K562 (cell line): Measurements from ENCODE around the gene CXCR5. TPM values are rescaled to one million over a fixed set of nuclear protein-coding genes. Genes with fewer than 3 reads are reported as not detected.
A peak's percentile ranks its signal among the peaks of the same experiment; 100 is the strongest.

Source experiments
- ATAC-seq: fragments of 200-7000 bp; cut with Tn5 transposase; 3 replicates; pipeline ENCODE4 v1.9.1; 2020; ENCODE audit warnings: moderate library complexity
- BruUV-seq: library from RNA; stranded (reverse); fragments of 400-500 nt; replicated peaks from 2 replicates; lab custom pipeline; 2021; lab: Mats Ljungman, UMichigan
- CTCF ChIA-PET: fragments of 300-600 bp; formaldehyde crosslinking; extraction: SDS; loops from one replicate; lab custom pipeline; 2021; ENCODE audit warnings: low intra/inter-chr PET ratio; lab: Yijun Ruan, JAX
- POLR2A ChIA-PET: fragments of 300-600, 350-650 bp; sonication (Branson Sonifier 250); formaldehyde crosslinking; extraction: SDS; loops from one replicate; lab custom pipeline; 2021; ENCODE audit warnings: antibody characterized with exemption, inconsistent platforms; lab: Yijun Ruan, JAX
- DNase-seq, 4 experiments: peaks; one replicate each; pipeline versions ENCODE4 v3.0.0 to v3.0.0-alpha.2; 2011 to 2018; ENCODE audit warnings: low spot score in 3 of 4, mixed read lengths in 3 of 4; ENCODE audit errors: extremely low read depth in 1 of 4
- FAIRE-seq: peaks from 2 replicates; lab custom pipeline; 2011; peaks lifted over from hg19 to GRCh38; lab: Jason Lieb, UNC
- H2AFZ ChIP-seq: 2 replicates; pipeline ENCODE4 v1.6.0; 2011; ENCODE audit warnings: low read depth, low read length, control low read depth, inconsistent platforms
- H3K27ac ChIP-seq: fragments of 200-600 bp; 3 replicates; pipeline ENCODE4 v1.8.0; 2011; ENCODE audit warnings: low read depth, mild to moderate bottlenecking, control low read depth, inconsistent platforms, low read length, moderate library complexity, mixed read lengths; ENCODE audit errors: extremely low read depth
- H3K27me3 ChIP-seq, 2 experiments: fragments of 300-600 bp in 1 of 2; 2 replicates in 1 of 2; 3 replicates in 1 of 2; pipeline versions ENCODE4 v1.6.0 to v1.8.0; 2011; ENCODE audit warnings: inconsistent platforms in 2 of 2, low read length in 2 of 2, mild to moderate bottlenecking in 1 of 2, mixed read lengths in 1 of 2, moderate library complexity in 1 of 2; ENCODE audit not compliant: control insufficient read depth in 2 of 2, insufficient read depth in 2 of 2
- H3K36me3 ChIP-seq: fragments of 300-600 bp; 3 replicates; pipeline ENCODE4 v1.8.0; 2011; ENCODE audit warnings: mild to moderate bottlenecking, low read length, inconsistent platforms; ENCODE audit not compliant: control insufficient read depth, insufficient read depth
- H3K4me1 ChIP-seq, 2 experiments: fragments of 200-600 bp in 1 of 2; replicated peaks in 1 of 2; 2 replicates in 1 of 2; 3 replicates in 1 of 2; pipeline versions ENCODE4 v1.5.1 to v1.8.0; 2011; ENCODE audit warnings: inconsistent platforms in 2 of 2, low read length in 2 of 2, mild to moderate bottlenecking in 1 of 2, mixed read lengths in 1 of 2, moderate library complexity in 1 of 2; ENCODE audit not compliant: control insufficient read depth in 2 of 2, insufficient read depth in 2 of 2
- H3K4me2 ChIP-seq: 2 replicates; pipeline ENCODE4 v1.6.1; 2011; ENCODE audit warnings: low read length, control low read depth, inconsistent platforms, mixed read lengths; ENCODE audit not compliant: insufficient read depth
- H3K4me3 ChIP-seq: fragments of 200-600 bp; sonication (generic), shearing (Covaris generic); 2 replicates; pipeline ENCODE4 v1.5.1; 2016; ENCODE audit warnings: control low read depth, inconsistent platforms
- H3K79me2 ChIP-seq: fragments of 200-600 bp; 3 replicates; pipeline ENCODE4 v1.8.0; 2011; ENCODE audit warnings: low read length, inconsistent platforms; ENCODE audit not compliant: control insufficient read depth, insufficient read depth
- H3K9ac ChIP-seq, 2 experiments: 2 replicates each; pipeline versions ENCODE4 v1.6.0 to v1.6.1; 2011; ENCODE audit warnings: low read depth in 2 of 2, low read length in 2 of 2, control low read depth in 1 of 2, inconsistent platforms in 1 of 2, mild to moderate bottlenecking in 1 of 2, mixed read lengths in 1 of 2; ENCODE audit not compliant: insufficient read depth in 1 of 2
- H3K9me1 ChIP-seq: one replicate; pipeline ENCODE4 v1.6.0; 2011; ENCODE audit warnings: inconsistent platforms, mild to moderate bottlenecking, low read length, moderate library complexity; ENCODE audit not compliant: control insufficient read depth, insufficient read depth
- H3K9me3 ChIP-seq: replicated peaks from 2 replicates; pipeline ENCODE4 v1.5.1; 2011; ENCODE audit warnings: low read depth, low read length, inconsistent platforms; ENCODE audit not compliant: control insufficient read depth, insufficient read depth
- H4K20me1 ChIP-seq: replicated peaks from 2 replicates; pipeline ENCODE4 v1.6.1; 2011; ENCODE audit warnings: low read length, inconsistent platforms, mixed read lengths; ENCODE audit not compliant: control insufficient read depth, insufficient read depth
- BRD9 ChIP-seq: fragments of 450-650 bp; IDR thresholded peaks from 2 replicates; pipeline ENCODE4 v1.6.1; 2018; ENCODE audit warnings: low read depth; ENCODE audit not compliant: partially characterized antibody
- IFI16 ChIP-seq: fragments of 250-450 bp; sonication (Bioruptor Pico); IDR thresholded peaks from 2 replicates; pipeline ENCODE4 v2.1.2; 2022; ENCODE audit warnings: mild to moderate bottlenecking, inconsistent platforms
- KAT2B ChIP-seq: IDR thresholded peaks from one replicate; pipeline ENCODE4 v1.6.1; 2012; ENCODE audit warnings: low read depth, mild to moderate bottlenecking, control low read depth, inconsistent platforms, low read length, moderate library complexity
- PHF8 ChIP-seq: fragments of 200-600 bp; sonication (generic); IDR thresholded peaks from 2 replicates; pipeline ENCODE4 v1.6.1; 2012; ENCODE audit warnings: mixed run types, mild to moderate bottlenecking, inconsistent platforms, low read length, moderate library complexity, borderline replicate concordance
- PTRF ChIP-seq: fragments of 450-650 bp; IDR thresholded peaks from 2 replicates; pipeline ENCODE4 v1.6.1; 2016; ENCODE audit warnings: mild to moderate bottlenecking, missing genetic modification characterization, missing compliant biosample characterization
- RAD51 ChIP-seq: fragments of 450-650 bp; IDR thresholded peaks from 2 replicates; pipeline ENCODE4 v1.7.1; 2016; ENCODE audit warnings: low read depth, mild to moderate bottlenecking, borderline replicate concordance
- TGIF2 ChIP-seq: sonication (generic); formaldehyde crosslinking; IDR thresholded peaks from 2 replicates; pipeline ENCODE4 v1.8.1; 2022; ENCODE audit warnings: mild to moderate bottlenecking, missing genetic modification reagents, moderate library complexity
- XRCC5 ChIP-seq: fragments of 200-400 bp; formaldehyde crosslinking; IDR thresholded peaks from 2 replicates; pipeline ENCODE4 v1.6.1; 2017; ENCODE audit warnings: low read depth, mild to moderate bottlenecking, low read length
- ZNF121 ChIP-seq: sonication (generic); formaldehyde crosslinking; conservative IDR thresholded peaks from 2 replicates; pipeline ENCODE4 v1.8.0; 2022; ENCODE audit warnings: missing genetic modification reagents
- ZNF316 ChIP-seq: fragments of 450-650 bp; IDR thresholded peaks from 2 replicates; pipeline ENCODE4 v1.6.1; 2016
- ZNF699 ChIP-seq: fragments of 250-450 bp; sonication (Bioruptor Pico); IDR thresholded peaks from 2 replicates; pipeline ENCODE4 v1.8.0; 2021; ENCODE audit warnings: mild to moderate bottlenecking, moderate library complexity; ENCODE audit not compliant: insufficient replicate concordance
- ZNF764 ChIP-seq: fragments of 250-450 bp; sonication (Bioruptor Pico); IDR thresholded peaks from 2 replicates; pipeline ENCODE4 v1.4.0; 2020; ENCODE audit warnings: low read depth, mild to moderate bottlenecking, moderate library complexity
- WGBS: fragments of 100-300 bp; shearing (Covaris generic); methylation state at CpG from one replicate; pipeline ENCODE4 v1.1.6; 2016; ENCODE audit warnings: low coverage, mixed read lengths; ENCODE audit not compliant: insufficient coverage; ENCODE audit errors: missing lambda C conversion rate; 5-methylcytosine and 5-hydroxymethylcytosine counted together
- in situ Hi-C: fragments of 300-500 bp; cut with MboI; formaldehyde crosslinking; loops from 4 replicates; pipeline ENCODE4 v1.15.0; 2018; ENCODE audit warnings: inconsistent platforms, mixed read lengths
- intact Hi-C: fragments of 100-400 bp; cut with micrococcal nuclease; formaldehyde crosslinking; loops from 2 replicates; pipeline ENCODE4 v1.14.2; 2022
- polyA plus RNA-seq, 8 experiments: library from polyadenylated mRNA; depleted of rRNA in 4 of 8; stranded (reverse) in 5 of 8; unstranded in 3 of 8; fragments of >200 nt; fragmentation: Nextera tagmentation in 2 of 8; fragmentation: Illumina TruSeq in 1 of 8; extraction: Ambion mirVana in 2 of 8; extraction: Trizol in 1 of 8; gene quantifications; 2 replicates each; pipeline versions ENCODE4 v1.2.1 to v1.2.3, GENCODE V29; 2011 to 2014; ENCODE audit warnings: inconsistent platforms in 1 of 8, missing spikeins in 1 of 8
- total RNA-seq, 7 experiments: library from RNA; depleted of rRNA in 6 of 7; stranded (reverse); fragments of >200 nt in 6 of 7; fragmentation: Illumina TruSeq in 2 of 7; extraction: Trizol in 2 of 7; gene quantifications; 2 replicates each; pipeline versions ENCODE4 v1.2.1 to v1.2.3, GENCODE V29; 2011 to 2021; ENCODE audit warnings: low replicate concordance in 1 of 7
- TF ChIP-seq, protein P1 (sequence below): fragments of 250-450 bp; sonication (Bioruptor Pico); IDR thresholded peaks from 2 replicates; pipeline ENCODE4 v1.8.0; 2021; ENCODE audit warnings: borderline replicate concordance, mild to moderate bottlenecking, moderate library complexity; ENCODE audit not compliant: poor library complexity, severe bottlenecking
- TF ChIP-seq, protein P2 (sequence below), 2 experiments: fragments of 450-650 bp; formaldehyde crosslinking in 1 of 2; IDR thresholded peaks; 2 replicates each; pipeline versions ENCODE4 v1.4.0 to v1.6.1; 2014 to 2020; ENCODE audit warnings: mild to moderate bottlenecking in 2 of 2, borderline replicate concordance in 1 of 2, low read depth in 1 of 2

Gene CXCR5
- total and polyA plus RNA-seq, 9 of the 15 experiments (the other 6 are each of a cell fraction or from before 2014, with no cell fraction given): 0.03 to 0.06 TPM; not detected in 7

DNA sequence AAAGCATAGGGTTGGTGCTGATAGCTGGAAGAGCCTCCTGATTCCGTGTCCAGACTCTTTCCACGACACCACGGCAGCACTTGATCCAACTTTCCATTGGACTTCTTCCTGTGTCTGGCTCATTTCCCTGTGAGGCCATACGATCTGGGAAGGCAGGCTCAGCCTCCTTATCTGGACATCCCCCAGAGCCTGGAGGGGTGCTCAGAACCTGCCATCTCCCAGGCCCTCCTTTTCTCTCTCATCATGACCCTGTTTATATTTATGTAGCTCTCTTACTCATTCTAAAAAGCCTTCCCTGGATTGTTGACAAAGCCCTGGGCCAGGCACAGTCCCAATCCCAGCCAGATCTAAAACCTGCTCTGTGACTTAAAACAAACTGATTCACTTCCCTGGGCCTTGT is 49.8 kb downstream of the CXCR5 start (continued):
- TF ChIP-seq PHF8 (no peak), PTRF (tag) (no peak), XRCC5 (no peak), IFI16 (CRISPR knock-in tag) (no peak), ZNF764 (CRISPR knock-in tag) (no peak), ZNF316 (no peak)
- TF ChIP-seq, protein P1, sequence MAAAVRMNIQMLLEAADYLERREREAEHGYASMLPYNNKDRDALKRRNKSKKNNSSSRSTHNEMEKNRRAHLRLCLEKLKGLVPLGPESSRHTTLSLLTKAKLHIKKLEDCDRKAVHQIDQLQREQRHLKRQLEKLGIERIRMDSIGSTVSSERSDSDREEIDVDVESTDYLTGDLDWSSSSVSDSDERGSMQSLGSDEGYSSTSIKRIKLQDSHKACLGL: no peak

DNA sequence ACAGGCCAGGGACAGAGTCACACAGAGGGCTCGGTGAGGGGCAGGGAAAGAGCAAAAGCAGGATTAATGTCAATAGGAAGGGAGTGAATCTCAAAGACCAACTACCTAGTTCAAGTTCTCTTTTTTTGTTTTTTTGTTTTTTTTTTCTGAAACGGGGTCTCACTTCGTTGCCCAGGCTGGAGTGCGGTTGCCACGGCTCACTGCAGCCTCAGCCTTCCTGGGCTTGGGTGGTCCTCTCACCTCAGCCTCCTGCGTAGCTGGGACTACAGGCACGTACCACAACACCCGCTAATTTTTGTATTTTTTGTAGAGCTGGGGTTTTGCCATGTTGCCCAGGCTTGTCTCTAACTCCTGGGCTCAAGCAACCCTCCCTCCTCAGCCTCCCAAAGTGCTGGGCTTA is 51.7 kb downstream of the CXCR5 start:
- Histone ChIP-seq H3K36me3 (no peaks in the 10 kb centered on the region), H3K4me3 (no peak overlapping the region), H3K4me2 (no peak overlapping the region), H4K20me1 (no peaks in the 10 kb centered on the region), H3K27me3 (peaks cover 2 to 4% of the 10 kb centered on the region in 2 experiments; a peak in 1 of 5 replicates), H3K9me1 (no peaks in the 10 kb centered on the region), H3K9me3 (no peaks in the 10 kb centered on the region), H3K9ac (no peak overlapping the region), H3K4me1 (peaks cover 2 to 9% of the 10 kb centered on the region in 2 experiments; a peak in 3 of 5 replicates), H3K27ac (no peak overlapping the region), H3K79me2 (no peaks in the 10 kb centered on the region), H2AFZ (no peak overlapping the region)
- TF ChIP-seq, protein P2, sequence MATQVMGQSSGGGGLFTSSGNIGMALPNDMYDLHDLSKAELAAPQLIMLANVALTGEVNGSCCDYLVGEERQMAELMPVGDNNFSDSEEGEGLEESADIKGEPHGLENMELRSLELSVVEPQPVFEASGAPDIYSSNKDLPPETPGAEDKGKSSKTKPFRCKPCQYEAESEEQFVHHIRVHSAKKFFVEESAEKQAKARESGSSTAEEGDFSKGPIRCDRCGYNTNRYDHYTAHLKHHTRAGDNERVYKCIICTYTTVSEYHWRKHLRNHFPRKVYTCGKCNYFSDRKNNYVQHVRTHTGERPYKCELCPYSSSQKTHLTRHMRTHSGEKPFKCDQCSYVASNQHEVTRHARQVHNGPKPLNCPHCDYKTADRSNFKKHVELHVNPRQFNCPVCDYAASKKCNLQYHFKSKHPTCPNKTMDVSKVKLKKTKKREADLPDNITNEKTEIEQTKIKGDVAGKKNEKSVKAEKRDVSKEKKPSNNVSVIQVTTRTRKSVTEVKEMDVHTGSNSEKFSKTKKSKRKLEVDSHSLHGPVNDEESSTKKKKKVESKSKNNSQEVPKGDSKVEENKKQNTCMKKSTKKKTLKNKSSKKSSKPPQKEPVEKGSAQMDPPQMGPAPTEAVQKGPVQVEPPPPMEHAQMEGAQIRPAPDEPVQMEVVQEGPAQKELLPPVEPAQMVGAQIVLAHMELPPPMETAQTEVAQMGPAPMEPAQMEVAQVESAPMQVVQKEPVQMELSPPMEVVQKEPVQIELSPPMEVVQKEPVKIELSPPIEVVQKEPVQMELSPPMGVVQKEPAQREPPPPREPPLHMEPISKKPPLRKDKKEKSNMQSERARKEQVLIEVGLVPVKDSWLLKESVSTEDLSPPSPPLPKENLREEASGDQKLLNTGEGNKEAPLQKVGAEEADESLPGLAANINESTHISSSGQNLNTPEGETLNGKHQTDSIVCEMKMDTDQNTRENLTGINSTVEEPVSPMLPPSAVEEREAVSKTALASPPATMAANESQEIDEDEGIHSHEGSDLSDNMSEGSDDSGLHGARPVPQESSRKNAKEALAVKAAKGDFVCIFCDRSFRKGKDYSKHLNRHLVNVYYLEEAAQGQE (IDR thresholded peaks at IDR 0.05; ENCODE audit: borderline replicate concordance): no peak
- TF ChIP-seq, protein P2 (CRISPR knock-in tag; IDR thresholded peaks at IDR 0.05; ENCODE audit: low read depth): no peak
- TF ChIP-seq TGIF2 (no peak), BRD9 (no peak), KAT2B (no peak), ZNF121 (peak; percentile 17; the same call in 1 of the 2 replicates), PTRF (tag) (no peak), ZNF699 (CRISPR knock-in tag) (no peak), RAD51 (no peak)
- no peak for DNase-seq
- FAIRE-seq: no peak
- BruUV-seq: no TSS peak
- CTCF ChIA-PET: no interaction called here
- intact Hi-C loops: no loop called here
- no peak for ATAC-seq
- 33% methylated on average over 5 of the region's 8 CpGs for WGBS
- POLR2A ChIA-PET: interaction anchor here (0.6 to 1.2 kb wide), 2 partner anchors 18 to 301 kb away, joined by 3 read pairs; no protein-coding TSS in a partner anchor
- in situ Hi-C loops: no loop called here
